Mesothelial cell of epicardium (in vitro differentiated cells): ENCODE measurements around the gene CFAP97D2. TPM values are rescaled to one million over a fixed set of nuclear protein-coding genes. Genes with fewer than 3 reads are reported as not detected.
A peak's percentile ranks its signal among the peaks of the same experiment; 100 is the strongest.

Experiments
- DNase-seq, 2 experiments: peaks; one replicate each; pipeline ENCODE4 v3.0.0; 2021; ENCODE audit warnings: low spot score in 2 of 2; ENCODE audit not compliant: unreplicated experiment in 2 of 2
- H3K27ac Mint-ChIP-seq: 2 replicates; pipeline ENCODE4 v1.8.0; 2021; ENCODE audit warnings: mixed read lengths
- H3K27me3 Mint-ChIP-seq: 2 replicates; pipeline ENCODE4 v1.8.0; 2021; ENCODE audit warnings: low read depth, mixed read lengths
- H3K36me3 Mint-ChIP-seq: 2 replicates; pipeline ENCODE4 v1.8.0; 2021; ENCODE audit warnings: mixed read lengths
- H3K4me1 Mint-ChIP-seq: 2 replicates; pipeline ENCODE4 v1.8.0; 2021; ENCODE audit warnings: mixed read lengths
- H3K4me3 Mint-ChIP-seq: 2 replicates; pipeline ENCODE4 v1.8.0; 2021; ENCODE audit warnings: mild to moderate bottlenecking, moderate library complexity, mixed read lengths
- H3K9me3 Mint-ChIP-seq: 2 replicates; pipeline ENCODE4 v1.8.0; 2021; ENCODE audit warnings: mixed read lengths
- CTCF ChIP-seq: fragments of 200-600 bp; sonication (generic); IDR thresholded peaks from one replicate; pipeline ENCODE4 v1.5.0; 2021; ENCODE audit warnings: antibody characterized with exemption; ENCODE audit not compliant: unreplicated experiment
- total RNA-seq: library from RNA; stranded (reverse); gene quantifications from 3 replicates; pipeline ENCODE4 v1.2.1, GENCODE V29; 2021

The CFAP97D2 gene
- total RNA-seq, 1 donor from 2014 or later = not detected

DNA sequence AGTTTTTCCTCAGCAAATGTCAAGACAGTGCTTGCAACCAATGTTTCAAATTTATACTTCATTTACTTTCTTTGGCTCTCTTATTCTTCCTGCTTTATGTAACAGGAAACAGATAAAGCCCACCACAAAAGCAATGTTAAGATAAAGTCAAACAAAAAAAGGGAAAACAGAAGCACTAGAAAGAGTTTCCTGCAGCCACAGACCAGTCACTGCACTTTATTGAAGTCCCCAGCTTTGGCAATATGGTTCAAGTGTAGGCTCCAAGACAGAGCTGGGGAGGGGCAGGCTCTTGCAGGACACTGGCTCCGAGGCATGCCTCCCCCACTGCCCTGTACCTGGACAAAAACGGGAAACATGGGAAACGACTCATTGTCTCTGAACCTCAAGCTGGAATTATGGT, 40.3 kb downstream of the CFAP97D2 start:
- Mint-ChIP-seq H3K27ac (no peak overlapping the region), H3K27me3 (peaks cover 10% of the 10 kb centered on the region), H3K36me3 (no peaks in the 10 kb centered on the region), H3K4me3 (no peak overlapping the region), H3K4me1 (peaks cover 12% of the 10 kb centered on the region), H3K9me3 (no peaks in the 10 kb centered on the region)
- no peak for TF ChIP-seq CTCF
- DNase-seq = no peak

GRCh38 chr13:114222461-114222968, 43.5 kb downstream of the CFAP97D2 start:
- H3K4me3 Mint-ChIP-seq = no peak overlapping the region
- no peak for TF ChIP-seq CTCF
- peaks cover 9% of the 10 kb centered on the region for H3K27me3 Mint-ChIP-seq
- DNase-seq = no peak
- no peaks in the 10 kb centered on the region for H3K9me3 Mint-ChIP-seq
- peak overlapping the region; percentile 61 for H3K27ac Mint-ChIP-seq
- H3K36me3 Mint-ChIP-seq = no peaks in the 10 kb centered on the region
- H3K4me1 Mint-ChIP-seq = peaks cover 17% of the 10 kb centered on the region

GRCh38 chr13:114224201-114224600, 45.1 kb downstream of the CFAP97D2 start:
- H3K36me3 Mint-ChIP-seq = no peaks in the 10 kb centered on the region
- TF ChIP-seq CTCF = no peak

GRCh38 chr13:114225610-114226009, 46.6 kb downstream of the CFAP97D2 start:
- Mint-ChIP-seq H3K27ac (no peak overlapping the region), H3K27me3 (peaks cover 33% of the 10 kb centered on the region), H3K4me1 (peaks cover 16% of the 10 kb centered on the region), H3K9me3 (no peaks in the 10 kb centered on the region), H3K4me3 (no peak overlapping the region), H3K36me3 (no peaks in the 10 kb centered on the region)
- no peak for TF ChIP-seq CTCF
- DNase-seq = no peak

More at GRCh38 chr13:114224201-114224600, 45.1 kb downstream of the CFAP97D2 start:
- Mint-ChIP-seq H3K9me3 (no peaks in the 10 kb centered on the region), H3K4me3 (no peak overlapping the region), H3K27me3 (peaks cover 19% of the 10 kb centered on the region), H3K4me1 (peaks cover 16% of the 10 kb centered on the region), H3K27ac (no peak overlapping the region)
- DNase-seq = no peak

- H3K27ac Mint-ChIP-seq = no peak overlapping the region
- TF ChIP-seq CTCF = no peak
- no peaks in the 10 kb centered on the region for H3K36me3 Mint-ChIP-seq
- DNase-seq = no peak
- peaks cover 16% of the 10 kb centered on the region for H3K4me1 Mint-ChIP-seq
- no peak overlapping the region for H3K4me3 Mint-ChIP-seq
- H3K27me3 Mint-ChIP-seq = peaks cover 36% of the 10 kb centered on the region
- H3K9me3 Mint-ChIP-seq = no peaks in the 10 kb centered on the region
Observed at GRCh38 chr13:114226088-114226487, 47.0 kb downstream of the CFAP97D2 start.
